Neural cell (in vitro differentiated cells): ENCODE measurements around the gene SPAG7. TPM values are rescaled to one million over a fixed set of nuclear protein-coding genes. Genes with fewer than 3 reads are reported as not detected.

Source experiments
- H2AFZ ChIP-seq: fragments of 200-600, 300-800 bp; sonication (generic), shearing (Covaris generic); 2 replicates; pipeline ENCODE4 v1.6.0; 2014; ENCODE audit warnings: low read depth, mild to moderate bottlenecking, antibody characterized with exemption, low read length, moderate library complexity
- H3F3A ChIP-seq: fragments of 200-600 bp; shearing (Covaris generic); 2 replicates; pipeline ENCODE4 v1.6.1; 2016; ENCODE audit warnings: mild to moderate bottlenecking, moderate library complexity, mixed read lengths, antibody characterized with exemption, low read length; ENCODE audit not compliant: insufficient read depth, poor library complexity, severe bottlenecking
- H3K27ac ChIP-seq: fragments of 200-600, 300-800 bp; sonication (generic), shearing (Covaris generic); 2 replicates; pipeline ENCODE4 v1.5.1; 2014; ENCODE audit warnings: mild to moderate bottlenecking, low read length, moderate library complexity
- H3K27me3 ChIP-seq: fragments of 300-800, 200-600 bp; sonication (generic), shearing (Covaris generic); 2 replicates; pipeline ENCODE4 v1.6.0; 2014; ENCODE audit warnings: mild to moderate bottlenecking, low read depth, low read length, moderate library complexity; ENCODE audit not compliant: insufficient read depth
- H3K36me3 ChIP-seq: fragments of 300-800, 200-600 bp; sonication (generic), shearing (Covaris generic); 2 replicates; pipeline ENCODE4 v1.5.1; 2014; ENCODE audit warnings: mild to moderate bottlenecking, antibody characterized with exemption, low read length, moderate library complexity; ENCODE audit not compliant: insufficient read depth
- H3K4me2 ChIP-seq: fragments of 300-800, 200-600 bp; sonication (generic), shearing (Covaris generic); 2 replicates; pipeline ENCODE4 v1.6.0; 2014; ENCODE audit warnings: mild to moderate bottlenecking, low read length
- H3K4me3 ChIP-seq: fragments of 300-800, 200-600 bp; sonication (generic), shearing (Covaris generic); 2 replicates; pipeline ENCODE4 v1.5.1; 2014; ENCODE audit warnings: mild to moderate bottlenecking, low read length, moderate library complexity
- H3K79me2 ChIP-seq: fragments of 200-600 bp; shearing (Covaris generic); replicated peaks from 2 replicates; pipeline ENCODE4 v1.6.0; 2014; ENCODE audit warnings: mild to moderate bottlenecking, low read length, moderate library complexity; ENCODE audit not compliant: insufficient read depth
- H3K9ac ChIP-seq: fragments of 300-800, 200-600 bp; sonication (generic), shearing (Covaris generic); 2 replicates; pipeline ENCODE4 v1.6.1; 2016; ENCODE audit warnings: mild to moderate bottlenecking, low read length, mixed read lengths
- H3K9me2 ChIP-seq: fragments of 200-600 bp; shearing (Covaris generic); 2 replicates; pipeline ENCODE4 v1.6.1; 2016; ENCODE audit warnings: mild to moderate bottlenecking, low read length, mixed read lengths; ENCODE audit not compliant: insufficient read depth
- H3K9me3 ChIP-seq: fragments of 200-600, 300-800 bp; sonication (generic), shearing (Covaris generic); 2 replicates; pipeline ENCODE4 v1.6.1; 2016; ENCODE audit warnings: mild to moderate bottlenecking, mixed run types, low read length, moderate library complexity, mixed read lengths
- H4K20me1 ChIP-seq: fragments of 200-600 bp; shearing (Covaris generic); 2 replicates; pipeline ENCODE4 v1.6.1; 2016; ENCODE audit warnings: mild to moderate bottlenecking, mixed run types; ENCODE audit not compliant: insufficient read depth
- EP300 ChIP-seq: fragments of 450-650 bp; conservative IDR thresholded peaks from 2 replicates; pipeline ENCODE4 v1.6.1; 2014; ENCODE audit warnings: antibody characterized with exemption, mild to moderate bottlenecking, moderate library complexity; ENCODE audit not compliant: poor library complexity, severe bottlenecking
- EZH2 ChIP-seq: fragments of 200-600, 300-800 bp; shearing (Covaris generic), sonication (generic); IDR thresholded peaks from 2 replicates; pipeline ENCODE4 v1.6.1; 2014; ENCODE audit warnings: antibody characterized with exemption, low read length, borderline replicate concordance, mild to moderate bottlenecking; ENCODE audit not compliant: insufficient read depth, poor library complexity, severe bottlenecking
- MXI1 ChIP-seq: fragments of 450-650 bp; conservative IDR thresholded peaks from 2 replicates; pipeline ENCODE4 v1.6.1; 2014; ENCODE audit warnings: antibody characterized with exemption, mild to moderate bottlenecking; ENCODE audit not compliant: poor library complexity, severe bottlenecking
- POLR2AphosphoS5 ChIP-seq: IDR thresholded peaks from 2 replicates; pipeline ENCODE4 v1.6.1; 2012
- RAD21 ChIP-seq: fragments of 450-650 bp; conservative IDR thresholded peaks from 2 replicates; pipeline ENCODE4 v1.6.1; 2014; ENCODE audit warnings: antibody characterized with exemption, mild to moderate bottlenecking, moderate library complexity
- SMC3 ChIP-seq: fragments of 450-650 bp; conservative IDR thresholded peaks from 2 replicates; pipeline ENCODE4 v1.6.1; 2014; ENCODE audit warnings: antibody characterized with exemption, mild to moderate bottlenecking, moderate library complexity; ENCODE audit not compliant: poor library complexity
- TAF1 ChIP-seq: IDR thresholded peaks from 2 replicates; pipeline ENCODE4 v1.6.1; 2012; ENCODE audit warnings: low read depth
- polyA plus RNA-seq: library from polyadenylated mRNA; depleted of rRNA; stranded (reverse); fragments of >200 nt; gene quantifications from 2 replicates; pipeline ENCODE4 v1.2.3, GENCODE V29; 2014
- TF ChIP-seq, protein P1 (sequence below): IDR thresholded peaks from 2 replicates; pipeline ENCODE4 v1.6.1; 2012; ENCODE audit warnings: borderline replicate concordance
- TF ChIP-seq, protein P2 (sequence below): fragments of 450-650 bp; IDR thresholded peaks from 2 replicates; pipeline ENCODE4 v1.5.1; 2014; ENCODE audit warnings: antibody characterized with exemption, mild to moderate bottlenecking, moderate library complexity; ENCODE audit not compliant: poor library complexity, severe bottlenecking

Gene SPAG7
- polyA plus RNA-seq, 1 donor from 2014 or later = 66.4 TPM

DNA sequence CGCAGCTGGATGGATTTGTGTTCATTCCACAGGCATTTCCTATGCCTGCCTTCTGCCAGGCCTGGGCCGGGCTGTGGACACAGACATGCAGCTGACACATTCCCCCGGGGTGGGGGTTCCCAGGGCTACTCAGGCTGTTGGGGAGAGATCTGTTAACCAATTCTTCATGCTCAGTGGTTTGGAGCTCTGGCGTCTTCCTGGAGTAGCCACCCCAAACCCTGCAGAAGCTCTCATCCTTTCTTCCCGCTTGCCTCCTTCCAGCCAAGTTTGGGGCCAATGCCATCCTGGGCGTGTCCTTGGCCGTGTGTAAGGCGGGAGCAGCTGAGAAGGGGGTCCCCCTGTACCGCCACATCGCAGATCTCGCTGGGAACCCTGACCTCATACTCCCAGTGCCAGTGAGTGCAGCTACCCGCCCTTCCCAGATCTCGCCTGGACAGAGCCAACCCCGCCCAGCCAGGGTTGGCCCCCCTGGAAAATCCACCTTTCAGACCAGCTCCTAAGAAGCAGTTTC is 14.1 kb downstream of the SPAG7 start:
- H3K4me3 ChIP-seq = no peak overlapping the region
- H2AFZ ChIP-seq = no peak overlapping the region
- H3K79me2 ChIP-seq = no peaks in the 10 kb centered on the region
- TF ChIP-seq, protein P1, sequence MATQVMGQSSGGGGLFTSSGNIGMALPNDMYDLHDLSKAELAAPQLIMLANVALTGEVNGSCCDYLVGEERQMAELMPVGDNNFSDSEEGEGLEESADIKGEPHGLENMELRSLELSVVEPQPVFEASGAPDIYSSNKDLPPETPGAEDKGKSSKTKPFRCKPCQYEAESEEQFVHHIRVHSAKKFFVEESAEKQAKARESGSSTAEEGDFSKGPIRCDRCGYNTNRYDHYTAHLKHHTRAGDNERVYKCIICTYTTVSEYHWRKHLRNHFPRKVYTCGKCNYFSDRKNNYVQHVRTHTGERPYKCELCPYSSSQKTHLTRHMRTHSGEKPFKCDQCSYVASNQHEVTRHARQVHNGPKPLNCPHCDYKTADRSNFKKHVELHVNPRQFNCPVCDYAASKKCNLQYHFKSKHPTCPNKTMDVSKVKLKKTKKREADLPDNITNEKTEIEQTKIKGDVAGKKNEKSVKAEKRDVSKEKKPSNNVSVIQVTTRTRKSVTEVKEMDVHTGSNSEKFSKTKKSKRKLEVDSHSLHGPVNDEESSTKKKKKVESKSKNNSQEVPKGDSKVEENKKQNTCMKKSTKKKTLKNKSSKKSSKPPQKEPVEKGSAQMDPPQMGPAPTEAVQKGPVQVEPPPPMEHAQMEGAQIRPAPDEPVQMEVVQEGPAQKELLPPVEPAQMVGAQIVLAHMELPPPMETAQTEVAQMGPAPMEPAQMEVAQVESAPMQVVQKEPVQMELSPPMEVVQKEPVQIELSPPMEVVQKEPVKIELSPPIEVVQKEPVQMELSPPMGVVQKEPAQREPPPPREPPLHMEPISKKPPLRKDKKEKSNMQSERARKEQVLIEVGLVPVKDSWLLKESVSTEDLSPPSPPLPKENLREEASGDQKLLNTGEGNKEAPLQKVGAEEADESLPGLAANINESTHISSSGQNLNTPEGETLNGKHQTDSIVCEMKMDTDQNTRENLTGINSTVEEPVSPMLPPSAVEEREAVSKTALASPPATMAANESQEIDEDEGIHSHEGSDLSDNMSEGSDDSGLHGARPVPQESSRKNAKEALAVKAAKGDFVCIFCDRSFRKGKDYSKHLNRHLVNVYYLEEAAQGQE = no peak
- TF ChIP-seq POLR2AphosphoS5 (no peak), TAF1 (no peak), EZH2 (no peak), SMC3 (no peak), MXI1 (no peak), RAD21 (no peak)
- no peaks in the 10 kb centered on the region for H3K9me2 ChIP-seq
- no peak overlapping the region for H3K27ac ChIP-seq
- no peaks in the 10 kb centered on the region for H3F3A ChIP-seq
- H3K9me3 ChIP-seq = no peaks in the 10 kb centered on the region
- peaks cover 3% of the 10 kb centered on the region for H3K27me3 ChIP-seq
- no peak overlapping the region for H3K9ac ChIP-seq
- H3K36me3 ChIP-seq = no peaks in the 10 kb centered on the region
- H3K4me2 ChIP-seq = no peak overlapping the region
- no peaks in the 10 kb centered on the region for H4K20me1 ChIP-seq

DNA sequence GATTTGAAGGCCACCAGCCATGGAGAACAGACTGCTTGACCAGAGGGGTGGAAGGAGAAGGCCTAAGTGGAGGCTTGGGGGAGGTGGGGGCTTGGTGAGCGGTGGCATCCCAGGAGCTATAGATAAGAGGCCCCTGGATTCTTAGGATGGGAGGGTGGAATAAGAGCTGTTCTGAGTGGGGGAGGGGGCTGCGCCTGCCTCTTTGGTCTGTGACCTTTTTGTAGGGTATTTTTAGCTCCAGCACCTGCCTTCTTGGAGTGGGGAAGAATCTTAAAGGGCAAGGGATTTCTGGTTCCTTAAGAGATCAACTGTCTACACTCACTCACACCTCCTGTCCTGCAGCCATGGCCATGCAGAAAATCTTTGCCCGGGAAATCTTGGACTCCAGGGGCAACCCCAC is 16.1 kb downstream of the SPAG7 start:
- Histone ChIP-seq H4K20me1 (no peaks in the 10 kb centered on the region), H2AFZ (no peak overlapping the region), H3K9me2 (no peaks in the 10 kb centered on the region), H3K27ac (no peak overlapping the region), H3K9me3 (no peaks in the 10 kb centered on the region), H3K27me3 (peaks cover 3% of the 10 kb centered on the region), H3K9ac (no peak overlapping the region), H3F3A (no peaks in the 10 kb centered on the region), H3K4me3 (no peak overlapping the region), H3K36me3 (no peaks in the 10 kb centered on the region), H3K79me2 (peaks cover 2% of the 10 kb centered on the region), H3K4me2 (no peak overlapping the region)
- TF ChIP-seq, protein P2, sequence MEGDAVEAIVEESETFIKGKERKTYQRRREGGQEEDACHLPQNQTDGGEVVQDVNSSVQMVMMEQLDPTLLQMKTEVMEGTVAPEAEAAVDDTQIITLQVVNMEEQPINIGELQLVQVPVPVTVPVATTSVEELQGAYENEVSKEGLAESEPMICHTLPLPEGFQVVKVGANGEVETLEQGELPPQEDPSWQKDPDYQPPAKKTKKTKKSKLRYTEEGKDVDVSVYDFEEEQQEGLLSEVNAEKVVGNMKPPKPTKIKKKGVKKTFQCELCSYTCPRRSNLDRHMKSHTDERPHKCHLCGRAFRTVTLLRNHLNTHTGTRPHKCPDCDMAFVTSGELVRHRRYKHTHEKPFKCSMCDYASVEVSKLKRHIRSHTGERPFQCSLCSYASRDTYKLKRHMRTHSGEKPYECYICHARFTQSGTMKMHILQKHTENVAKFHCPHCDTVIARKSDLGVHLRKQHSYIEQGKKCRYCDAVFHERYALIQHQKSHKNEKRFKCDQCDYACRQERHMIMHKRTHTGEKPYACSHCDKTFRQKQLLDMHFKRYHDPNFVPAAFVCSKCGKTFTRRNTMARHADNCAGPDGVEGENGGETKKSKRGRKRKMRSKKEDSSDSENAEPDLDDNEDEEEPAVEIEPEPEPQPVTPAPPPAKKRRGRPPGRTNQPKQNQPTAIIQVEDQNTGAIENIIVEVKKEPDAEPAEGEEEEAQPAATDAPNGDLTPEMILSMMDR = no peak
- no peak for TF ChIP-seq POLR2AphosphoS5
- no peak for TF ChIP-seq TAF1
- TF ChIP-seq, protein P1 = no peak
- TF ChIP-seq RAD21 = no peak
- TF ChIP-seq MXI1 = no peak
- TF ChIP-seq EZH2 = no peak
- no peak for TF ChIP-seq EP300
- no peak for TF ChIP-seq SMC3
